Subcutaneous abdominal adipose tissue (tissue), 5 donors: ENCODE data around the gene RHBDD3.
A peak's percentile ranks its signal among the peaks of the same experiment; 100 is the strongest.

Experiments
- H3K27ac ChIP-seq: one replicate; pipeline ENCODE4 v1.7.0; 2013; ENCODE audit warnings: low read depth, mild to moderate bottlenecking, inconsistent platforms, low read length, moderate library complexity
- H3K27me3 ChIP-seq, 5 donors: one replicate each; pipeline ENCODE4 v1.7.0; 2013; ENCODE audit warnings: low read length in 5 of 5, inconsistent platforms in 1 of 5; ENCODE audit not compliant: control insufficient read depth in 5 of 5, insufficient read depth in 4 of 5
- H3K36me3 ChIP-seq, 5 donors: one replicate each; pipeline ENCODE4 v1.7.0; 2013; ENCODE audit warnings: low read length in 5 of 5; ENCODE audit not compliant: control insufficient read depth in 5 of 5, insufficient read depth in 5 of 5
- H3K4me1 ChIP-seq, 5 donors: one replicate each; pipeline ENCODE4 v1.7.0; 2013; ENCODE audit warnings: low read length in 5 of 5, mild to moderate bottlenecking in 3 of 5, moderate library complexity in 1 of 5; ENCODE audit not compliant: control insufficient read depth in 5 of 5, insufficient read depth in 5 of 5
- H3K4me3 ChIP-seq, 5 donors: one replicate each; pipeline ENCODE4 v1.7.0; 2013; ENCODE audit warnings: low read length in 5 of 5, low read depth in 1 of 5
- H3K9ac ChIP-seq, 5 donors: one replicate each; pipeline ENCODE4 v1.7.0; 2013; ENCODE audit warnings: low read length in 5 of 5, mild to moderate bottlenecking in 4 of 5, moderate library complexity in 3 of 5
- H3K9me3 ChIP-seq, 5 donors: one replicate each; pipeline ENCODE4 v1.7.0; 2013; ENCODE audit warnings: low read length in 5 of 5; ENCODE audit not compliant: control insufficient read depth in 5 of 5
- donor health status: healthy.
- donor health status: healthy.
- donor health status: healthy.
- donor health status: healthy.
- donor health status: healthy.

RHBDD3 gene

GRCh38 chr22:29269731-29270474 lies 2.1 kb upstream of the RHBDD3 start:
- Histone ChIP-seq H3K9me3 (no peaks in the 10 kb centered on the region), H3K4me1 (peaks cover 19 to 68% (median 63%) of the 10 kb centered on the region in 5 donors), H3K27me3 (no peaks in the 10 kb centered on the region), H3K27ac (peak overlapping the region; percentile 99), H3K9ac (peak overlapping the region; percentile 76 to 100 (median 99)), H3K36me3 (peaks cover 26 to 40% (median 31%) of the 10 kb centered on the region in 5 donors), H3K4me3 (peak overlapping the region; percentile 71 to 97 (median 90))

GRCh38 chr22:29269230-29269604 lies 1.4 kb upstream of the RHBDD3 start:
- no peaks in the 10 kb centered on the region for H3K9me3 ChIP-seq
- peaks cover 21 to 39% (median 28%) of the 10 kb centered on the region in 5 donors for H3K36me3 ChIP-seq
- H3K9ac ChIP-seq: peak overlapping the region; percentile 76 to 100 (median 99)
- H3K4me1 ChIP-seq: peaks cover 19 to 66% (median 63%) of the 10 kb centered on the region in 5 donors
- H3K27ac ChIP-seq: peak overlapping the region; percentile 99
- H3K4me3 ChIP-seq: peak overlapping the region; percentile 71 to 97 (median 90)
- no peaks in the 10 kb centered on the region for H3K27me3 ChIP-seq

GRCh38 chr22:29268511-29269229 lies 889 bp upstream of the RHBDD3 start:
- peaks cover 16 to 39% (median 28%) of the 10 kb centered on the region in 5 donors for H3K36me3 ChIP-seq
- peak overlapping the region; percentile 71 to 97 (median 90) for H3K4me3 ChIP-seq
- H3K27me3 ChIP-seq: no peaks in the 10 kb centered on the region
- peak overlapping the region; percentile 76 to 100 (median 99) for H3K9ac ChIP-seq
- peak overlapping the region; percentile 99 for H3K27ac ChIP-seq
- H3K4me1 ChIP-seq: peaks cover 19 to 65% (median 63%) of the 10 kb centered on the region in 5 donors
- H3K9me3 ChIP-seq: no peaks in the 10 kb centered on the region

- H3K36me3 ChIP-seq: peaks cover 7 to 30% (median 19%) of the 10 kb centered on the region in 5 donors
- no peaks in the 10 kb centered on the region for H3K9me3 ChIP-seq
- peaks cover 19 to 57% (median 53%) of the 10 kb centered on the region in 5 donors for H3K4me1 ChIP-seq
- no peaks in the 10 kb centered on the region for H3K27me3 ChIP-seq
- peak overlapping the region; percentile 71 to 97 (median 90) for H3K4me3 ChIP-seq
- H3K9ac ChIP-seq: peak overlapping the region; percentile 76 to 100 (median 99)
- peak overlapping the region; percentile 99 for H3K27ac ChIP-seq
Measured at GRCh38 chr22:29267462-29267857, 321 bp downstream of the RHBDD3 start.

GRCh38 chr22:29266564-29267461 lies 968 bp downstream of the RHBDD3 start:
- Histone ChIP-seq H3K36me3 (peaks cover 3 to 24% (median 17%) of the 10 kb centered on the region in 5 donors), H3K9me3 (no peaks in the 10 kb centered on the region), H3K4me3 (peak overlapping the region; percentile 71 to 97 (median 90)), H3K4me1 (peaks cover 19 to 51% (median 47%) of the 10 kb centered on the region in 5 donors), H3K27ac (peak overlapping the region; percentile 99), H3K27me3 (no peaks in the 10 kb centered on the region), H3K9ac (peak overlapping the region; percentile 30 to 100 (median 99))

GRCh38 chr22:29265929-29266328 lies 1.9 kb downstream of the RHBDD3 start:
- Histone ChIP-seq H3K4me3 (no peak overlapping the region), H3K27ac (peak overlapping the region; percentile 99), H3K4me1 (peaks cover 15 to 42% (median 38%) of the 10 kb centered on the region in 5 donors), H3K9ac (peak overlapping the region in 2 of 5 donors; percentile 29 to 34), H3K27me3 (no peaks in the 10 kb centered on the region), H3K9me3 (no peaks in the 10 kb centered on the region), H3K36me3 (peaks cover 0 to 23% (median 17%) of the 10 kb centered on the region in 5 donors)

- Histone ChIP-seq H3K9ac (peak overlapping the region in 1 of 5 donors; percentile 34), H3K36me3 (peaks cover 0 to 28% (median 19%) of the 10 kb centered on the region in 5 donors), H3K27me3 (no peaks in the 10 kb centered on the region), H3K9me3 (no peaks in the 10 kb centered on the region), H3K4me3 (no peak overlapping the region), H3K4me1 (peaks cover 13 to 36% (median 31%) of the 10 kb centered on the region in 5 donors), H3K27ac (no peak overlapping the region)
Measured at GRCh38 chr22:29265305-29265704, 2.5 kb downstream of the RHBDD3 start.

- Histone ChIP-seq H3K36me3 (peaks cover 0 to 41% (median 30%) of the 10 kb centered on the region in 5 donors), H3K9me3 (no peaks in the 10 kb centered on the region), H3K4me3 (no peak overlapping the region), H3K4me1 (peaks cover 5 to 21% (median 17%) of the 10 kb centered on the region in 5 donors), H3K27me3 (no peaks in the 10 kb centered on the region), H3K27ac (no peak overlapping the region), H3K9ac (no peak overlapping the region)
Measured at GRCh38 chr22:29263791-29264276, 3.9 kb downstream of the RHBDD3 start.

- Histone ChIP-seq H3K9me3 (no peaks in the 10 kb centered on the region), H3K36me3 (peaks cover 0 to 38% (median 29%) of the 10 kb centered on the region in 5 donors), H3K27ac (no peak overlapping the region), H3K4me3 (no peak overlapping the region), H3K4me1 (peaks cover 0 to 2% (median 0%) of the 10 kb centered on the region in 5 donors), H3K27me3 (no peaks in the 10 kb centered on the region), H3K9ac (no peak overlapping the region)
Measured at GRCh38 chr22:29260601-29261315, 7.0 kb downstream of the RHBDD3 start.
